ENCODE results near the gene BARX2. TPM values are rescaled to one million over a fixed set of nuclear protein-coding genes. Genes with fewer than 3 reads are reported as not detected.

BARX2 gene
- total and polyA plus RNA-seq, 2 donors (not counting 3 experiments of a cell fraction or from before 2014, with no cell fraction given), result not detected

DNA sequence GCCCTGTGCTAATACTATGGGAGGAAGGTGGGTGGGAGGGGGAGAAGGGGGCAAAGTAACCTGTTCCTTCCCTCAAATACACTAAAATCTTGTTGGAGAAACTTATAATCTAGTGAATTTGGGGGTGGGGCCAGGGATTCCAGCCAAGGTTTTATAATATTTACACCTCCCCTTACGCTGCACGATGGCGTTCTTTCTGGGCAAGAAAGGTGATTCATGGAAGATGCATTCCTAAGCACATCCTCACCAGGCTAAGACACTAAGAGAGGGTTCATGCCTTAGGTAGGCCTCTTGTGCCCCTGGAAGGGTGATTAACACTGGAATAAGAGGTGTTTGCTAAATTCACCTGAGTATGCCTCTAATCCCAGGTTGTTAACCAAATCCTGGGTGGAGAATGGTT is 82.6 kb downstream of the BARX2 start:
- H3K36me3 ChIP-seq (ENCODE audit: control insufficient read depth in 2 of 2, extremely low read depth in 1 of 2, insufficient read depth in 2 of 2, low read length in 2 of 2), result no peaks in the 10 kb centered on the region
- FAIRE-seq (no peak), DNase-seq (ENCODE audit: low read depth, low spot score) (no peak)
- H3K9me1 ChIP-seq (replicated peaks; ENCODE audit: control insufficient read depth, extremely low read depth, insufficient read depth, low read length), result no peaks in the 10 kb centered on the region
- H3K4me3 ChIP-seq (replicated peaks in 1 of 3; ENCODE audit: insufficient read depth in 1 of 3, low read depth in 1 of 3, low read length in 3 of 3), result no peak overlapping the region
- H2AFZ ChIP-seq (ENCODE audit: low read depth, low read length), result no peak overlapping the region
- no peak overlapping the region for H3K9ac ChIP-seq (replicated peaks; ENCODE audit: extremely low read depth, insufficient read depth, low read length)
- POLR2A ChIA-PET, result no interaction called here
- CTCF ChIA-PET, result no interaction called here
- no peaks in the 10 kb centered on the region for H4K20me1 ChIP-seq (replicated peaks; ENCODE audit: control insufficient read depth, extremely low read depth, insufficient read depth, low read length)
- dilution Hi-C loops (cut with MboI; ENCODE audit: extremely low pct_ligation_motif_present, low sequenced_read_pairs), result no loop called here
- H3K79me2 ChIP-seq (ENCODE audit: control insufficient read depth, insufficient read depth, low read length), result no peaks in the 10 kb centered on the region
- no peaks in the 10 kb centered on the region for H3K27me3 ChIP-seq (ENCODE audit: control insufficient read depth in 2 of 2, insufficient read depth in 2 of 2, low read length in 2 of 2)
- H3K4me2 ChIP-seq (ENCODE audit: insufficient read depth, low read length), result no peak overlapping the region
- TF ChIP-seq GATA2 (IDR thresholded peaks at IDR 0.05; ENCODE audit: insufficient read depth, insufficient read length, low read depth, low read length) (no peak), POLR2AphosphoS5 (IDR thresholded peaks at IDR 0.05; ENCODE audit: insufficient read depth, low read depth, low read length) (no peak), MYC (IDR thresholded peaks at IDR 0.05; ENCODE audit: low read depth, low read length) (no peak), JUN (IDR thresholded peaks at IDR 0.05; ENCODE audit: borderline replicate concordance, insufficient read depth, insufficient read length, low read depth) (no peak), FOS (IDR thresholded peaks at IDR 0.05; ENCODE audit: borderline replicate concordance, insufficient read depth, low read length) (no peak), EZH2 (IDR thresholded peaks at IDR 0.05; ENCODE audit: borderline replicate concordance, low read depth, low read length, severe bottlenecking) (no peak), POLR2A (IDR thresholded peaks at IDR 0.05; ENCODE audit: low read depth, low read length) (no peak)
- TF ChIP-seq, protein P1, sequence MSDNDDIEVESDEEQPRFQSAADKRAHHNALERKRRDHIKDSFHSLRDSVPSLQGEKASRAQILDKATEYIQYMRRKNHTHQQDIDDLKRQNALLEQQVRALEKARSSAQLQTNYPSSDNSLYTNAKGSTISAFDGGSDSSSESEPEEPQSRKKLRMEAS (IDR thresholded peaks at IDR 0.05; ENCODE audit: insufficient read depth, insufficient read length), result no peak
- TF ChIP-seq, protein P2, sequence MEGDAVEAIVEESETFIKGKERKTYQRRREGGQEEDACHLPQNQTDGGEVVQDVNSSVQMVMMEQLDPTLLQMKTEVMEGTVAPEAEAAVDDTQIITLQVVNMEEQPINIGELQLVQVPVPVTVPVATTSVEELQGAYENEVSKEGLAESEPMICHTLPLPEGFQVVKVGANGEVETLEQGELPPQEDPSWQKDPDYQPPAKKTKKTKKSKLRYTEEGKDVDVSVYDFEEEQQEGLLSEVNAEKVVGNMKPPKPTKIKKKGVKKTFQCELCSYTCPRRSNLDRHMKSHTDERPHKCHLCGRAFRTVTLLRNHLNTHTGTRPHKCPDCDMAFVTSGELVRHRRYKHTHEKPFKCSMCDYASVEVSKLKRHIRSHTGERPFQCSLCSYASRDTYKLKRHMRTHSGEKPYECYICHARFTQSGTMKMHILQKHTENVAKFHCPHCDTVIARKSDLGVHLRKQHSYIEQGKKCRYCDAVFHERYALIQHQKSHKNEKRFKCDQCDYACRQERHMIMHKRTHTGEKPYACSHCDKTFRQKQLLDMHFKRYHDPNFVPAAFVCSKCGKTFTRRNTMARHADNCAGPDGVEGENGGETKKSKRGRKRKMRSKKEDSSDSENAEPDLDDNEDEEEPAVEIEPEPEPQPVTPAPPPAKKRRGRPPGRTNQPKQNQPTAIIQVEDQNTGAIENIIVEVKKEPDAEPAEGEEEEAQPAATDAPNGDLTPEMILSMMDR (IDR thresholded peaks at IDR 0.05; ENCODE audit: extremely low read depth in 1 of 2, insufficient read depth in 1 of 2, low read depth in 1 of 2, low read length in 2 of 2), result no peak
- H3K9me3 ChIP-seq (replicated peaks; ENCODE audit: control insufficient read depth, insufficient read depth, low read length), result no peaks in the 10 kb centered on the region
- no peak overlapping the region for H3K27ac ChIP-seq (ENCODE audit: insufficient read depth, low read depth, low read length)
- no peaks in the 10 kb centered on the region for H3K4me1 ChIP-seq (ENCODE audit: control insufficient read depth, extremely low read depth, insufficient read depth, low read length)
- intact Hi-C loops (cut with micrococcal nuclease), result no loop called here
- no TSS peak for BruUV-seq (replicated peaks)

Measured in endothelial cell of umbilical vein (primary cell).